Breast epithelium (tissue), 4 donors: ENCODE results near the gene CREB3L2. TPM values are rescaled to one million over a fixed set of nuclear protein-coding genes. Genes with fewer than 3 reads are reported as not detected.

Experiments used
- DNase-seq, 2 donors: peaks; one replicate each; pipeline ENCODE4 v3.0.0-alpha.2; 2019; ENCODE audit warnings: low spot score in 2 of 2
- H3K27ac ChIP-seq, 2 donors: fragments of 200-600 bp; sonication (generic) in 1 of 2; one replicate each; pipeline ENCODE4 v1.5.1; 2016 to 2019; ENCODE audit warnings: mild to moderate bottlenecking in 1 of 2
- H3K27me3 ChIP-seq, 2 donors: fragments of 200-600 bp; sonication (generic) in 1 of 2; one replicate each; pipeline versions ENCODE4 v1.5.1 to v1.6.0; 2017 to 2019; ENCODE audit warnings: control low read depth in 1 of 2, mild to moderate bottlenecking in 1 of 2
- H3K36me3 ChIP-seq: fragments of 200-600 bp; one replicate; pipeline ENCODE4 v1.5.1; 2019
- H3K4me1 ChIP-seq, 2 donors: fragments of 200-600 bp; sonication (generic); one replicate each; pipeline ENCODE4 v1.5.1; 2016 to 2019; ENCODE audit warnings: control low read depth in 1 of 2
- H3K4me3 ChIP-seq, 3 donors: fragments of 200-600 bp; sonication (generic); 1 replicate in 2 of 3; 2 replicates in 1 of 3; pipeline ENCODE4 v1.5.1; 2016 to 2019; ENCODE audit warnings: mild to moderate bottlenecking in 3 of 3, moderate library complexity in 2 of 3
- H3K9me3 ChIP-seq, 2 donors: fragments of 200-600 bp; sonication (generic) in 1 of 2; one replicate each; pipeline ENCODE4 v1.5.1; 2016 to 2019; ENCODE audit warnings: control low read depth in 1 of 2
- CTCF ChIP-seq, 3 donors: fragments of 450-650 bp; IDR thresholded peaks; one replicate each; pipeline ENCODE4 v1.5.1; 2016 to 2017; ENCODE audit warnings: antibody characterized with exemption in 3 of 3, mild to moderate bottlenecking in 3 of 3, moderate library complexity in 3 of 3
- POLR2A ChIP-seq: fragments of 450-650 bp; IDR thresholded peaks from one replicate; pipeline ENCODE4 v1.6.1; 2016; ENCODE audit warnings: antibody characterized with exemption, mild to moderate bottlenecking, moderate library complexity
- POLR2AphosphoS5 ChIP-seq, 3 donors: sonication (generic); formaldehyde crosslinking; IDR thresholded peaks; one replicate each; pipeline ENCODE4 v1.6.1; 2017; ENCODE audit warnings: antibody characterized with exemption in 3 of 3
- intact Hi-C: fragments of 100-400 bp; cut with DNase I; formaldehyde crosslinking; loops from one replicate; pipeline ENCODE4 v1.15.1; 2023; ENCODE audit warnings: low total_unique reads
- total RNA-seq, 3 donors: library from RNA; depleted of rRNA; stranded (reverse); fragments of >200 nt; gene quantifications; one replicate each; pipeline ENCODE4 v1.1.0, GENCODE V29; 2016

Gene CREB3L2
- total RNA-seq, 3 donors from 2014 or later, result 23.0 to 46.5 (median 40.5) TPM

- TF ChIP-seq POLR2AphosphoS5 (IDR thresholded peaks at IDR 0.05) (no peak), POLR2A (no peak), CTCF (IDR thresholded peaks at IDR 0.05) (no peak)
- Histone ChIP-seq H3K9me3 (no peaks in the 10 kb centered on the region), H3K4me3 (no peak overlapping the region), H3K27me3 (no peaks in the 10 kb centered on the region), H3K36me3 (no peaks in the 10 kb centered on the region), H3K4me1 (peaks cover 0 to 23% of the 10 kb centered on the region in 2 donors), H3K27ac (peak overlapping the region; percentile 83 to 86)
- intact Hi-C loops, result no loop called here
- no peak for DNase-seq
These were observed 8.5 kb downstream of the CREB3L2 start for GRCh38 chr7:137993395-137993743.

- intact Hi-C loops, result no loop called here
- Histone ChIP-seq H3K27ac (peak overlapping the region; percentile 83 to 86), H3K4me3 (peak overlapping the region in 1 of 3 donors; percentile 9), H3K27me3 (no peaks in the 10 kb centered on the region), H3K4me1 (peaks cover 0 to 29% of the 10 kb centered on the region in 2 donors), H3K36me3 (no peaks in the 10 kb centered on the region), H3K9me3 (no peaks in the 10 kb centered on the region)
- peak; percentile 69 to 88 (median 87) for TF ChIP-seq POLR2AphosphoS5 (IDR thresholded peaks at IDR 0.05)
- TF ChIP-seq POLR2A, result no peak
- DNase-seq, result peak in 1 of 2 donors; percentile 76
These were observed 9.1 kb downstream of the CREB3L2 start for GRCh38 chr7:137992550-137993394.

- intact Hi-C loops, result no loop called here
- Histone ChIP-seq H3K4me1 (peaks cover under 1 to 36% of the 10 kb centered on the region in 2 donors), H3K4me3 (peak overlapping the region in 1 of 3 donors; percentile 9), H3K27ac (peak overlapping the region; percentile 83 to 86), H3K27me3 (no peaks in the 10 kb centered on the region), H3K9me3 (no peaks in the 10 kb centered on the region), H3K36me3 (no peaks in the 10 kb centered on the region)
- no peak for DNase-seq
- no peak for TF ChIP-seq POLR2AphosphoS5 (IDR thresholded peaks at IDR 0.05)
- TF ChIP-seq POLR2A, result no peak
- no peak for TF ChIP-seq CTCF (IDR thresholded peaks at IDR 0.05)
These were observed 9.8 kb downstream of the CREB3L2 start for GRCh38 chr7:137992104-137992549.

GRCh38 chr7:137990251-137990941 lies 11.5 kb downstream of the CREB3L2 start:
- DNase-seq, result no peak
- TF ChIP-seq POLR2AphosphoS5 (IDR thresholded peaks at IDR 0.05), result no peak
- H3K4me3 ChIP-seq, result peak overlapping the region in 2 of 3 donors; percentile 21 to 27
- intact Hi-C loops, result no loop called here
- peak overlapping the region; percentile 83 to 86 for H3K27ac ChIP-seq
- no peaks in the 10 kb centered on the region for H3K27me3 ChIP-seq
- H3K4me1 ChIP-seq, result peaks cover 10 to 52% of the 10 kb centered on the region in 2 donors
- no peaks in the 10 kb centered on the region for H3K36me3 ChIP-seq
- H3K9me3 ChIP-seq, result no peaks in the 10 kb centered on the region

GRCh38 chr7:137989590-137989989 lies 12.3 kb downstream of the CREB3L2 start:
- Histone ChIP-seq H3K27ac (peak overlapping the region; percentile 83 to 86), H3K4me1 (peaks cover 13 to 59% of the 10 kb centered on the region in 2 donors), H3K27me3 (no peaks in the 10 kb centered on the region), H3K9me3 (no peaks in the 10 kb centered on the region), H3K4me3 (peak overlapping the region in 1 of 3 donors; percentile 43), H3K36me3 (no peaks in the 10 kb centered on the region)
- intact Hi-C loops, result no loop called here
- no peak for TF ChIP-seq CTCF (IDR thresholded peaks at IDR 0.05)
- no peak for TF ChIP-seq POLR2AphosphoS5 (IDR thresholded peaks at IDR 0.05)
- TF ChIP-seq POLR2A, result no peak
- no peak for DNase-seq

GRCh38 chr7:137989094-137989493 lies 12.8 kb downstream of the CREB3L2 start:
- Histone ChIP-seq H3K27me3 (no peaks in the 10 kb centered on the region), H3K4me3 (no peak overlapping the region), H3K4me1 (peaks cover 18 to 55% of the 10 kb centered on the region in 2 donors), H3K9me3 (no peaks in the 10 kb centered on the region), H3K27ac (peak overlapping the region; percentile 79 to 83), H3K36me3 (no peaks in the 10 kb centered on the region)
- DNase-seq, result no peak
- intact Hi-C loops, result no loop called here
- TF ChIP-seq CTCF (IDR thresholded peaks at IDR 0.05) (no peak), POLR2A (no peak), POLR2AphosphoS5 (IDR thresholded peaks at IDR 0.05) (no peak)
